PFSK-1 (cell line): ENCODE measurements around the gene EHD2.

ENCODE experiments used
- FOXP2 ChIP-seq: optimal IDR thresholded peaks from 2 replicates; pipeline ENCODE3; 2011; ENCODE audit warnings: borderline replicate concordance, control low read depth, inconsistent platforms; ENCODE audit not compliant: insufficient read depth; ENCODE audit errors: extremely low read length, extremely low read depth
- POLR2AphosphoS5 ChIP-seq: IDR thresholded peaks from 2 replicates; pipeline ENCODE4 v1.6.1; 2012; ENCODE audit warnings: low read depth, mild to moderate bottlenecking, control low read depth, low read length, moderate library complexity
- SIN3A ChIP-seq: IDR thresholded peaks from 2 replicates; pipeline ENCODE4 v1.6.1; 2012; ENCODE audit warnings: mild to moderate bottlenecking, low read length, moderate library complexity, borderline replicate concordance; ENCODE audit not compliant: insufficient read depth
- TAF1 ChIP-seq: IDR thresholded peaks from 2 replicates; pipeline ENCODE4 v1.6.1; 2012; ENCODE audit warnings: low read length, control low read depth, borderline replicate concordance; ENCODE audit not compliant: insufficient read depth
- TF ChIP-seq, protein P1 (sequence below), 2 experiments: IDR thresholded peaks; 2 replicates each; pipeline versions ENCODE4 v1.6.1 to v1.8.0; 2011 to 2012; ENCODE audit warnings: low read depth in 2 of 2, low read length in 2 of 2, control low read depth in 1 of 2, inconsistent platforms in 1 of 2, mild to moderate bottlenecking in 1 of 2, moderate library complexity in 1 of 2; ENCODE audit not compliant: insufficient read depth in 1 of 2

The EHD2 gene

GRCh38 chr19:47762615-47763308, 49.5 kb downstream of the EHD2 start:
- TF ChIP-seq FOXP2 (peak; percentile 57), TAF1 (0 out of 2 replicates have a peak, but pooled peaks have one; percentile 33), POLR2AphosphoS5 (no peak), SIN3A (no peak)
- TF ChIP-seq, protein P1, sequence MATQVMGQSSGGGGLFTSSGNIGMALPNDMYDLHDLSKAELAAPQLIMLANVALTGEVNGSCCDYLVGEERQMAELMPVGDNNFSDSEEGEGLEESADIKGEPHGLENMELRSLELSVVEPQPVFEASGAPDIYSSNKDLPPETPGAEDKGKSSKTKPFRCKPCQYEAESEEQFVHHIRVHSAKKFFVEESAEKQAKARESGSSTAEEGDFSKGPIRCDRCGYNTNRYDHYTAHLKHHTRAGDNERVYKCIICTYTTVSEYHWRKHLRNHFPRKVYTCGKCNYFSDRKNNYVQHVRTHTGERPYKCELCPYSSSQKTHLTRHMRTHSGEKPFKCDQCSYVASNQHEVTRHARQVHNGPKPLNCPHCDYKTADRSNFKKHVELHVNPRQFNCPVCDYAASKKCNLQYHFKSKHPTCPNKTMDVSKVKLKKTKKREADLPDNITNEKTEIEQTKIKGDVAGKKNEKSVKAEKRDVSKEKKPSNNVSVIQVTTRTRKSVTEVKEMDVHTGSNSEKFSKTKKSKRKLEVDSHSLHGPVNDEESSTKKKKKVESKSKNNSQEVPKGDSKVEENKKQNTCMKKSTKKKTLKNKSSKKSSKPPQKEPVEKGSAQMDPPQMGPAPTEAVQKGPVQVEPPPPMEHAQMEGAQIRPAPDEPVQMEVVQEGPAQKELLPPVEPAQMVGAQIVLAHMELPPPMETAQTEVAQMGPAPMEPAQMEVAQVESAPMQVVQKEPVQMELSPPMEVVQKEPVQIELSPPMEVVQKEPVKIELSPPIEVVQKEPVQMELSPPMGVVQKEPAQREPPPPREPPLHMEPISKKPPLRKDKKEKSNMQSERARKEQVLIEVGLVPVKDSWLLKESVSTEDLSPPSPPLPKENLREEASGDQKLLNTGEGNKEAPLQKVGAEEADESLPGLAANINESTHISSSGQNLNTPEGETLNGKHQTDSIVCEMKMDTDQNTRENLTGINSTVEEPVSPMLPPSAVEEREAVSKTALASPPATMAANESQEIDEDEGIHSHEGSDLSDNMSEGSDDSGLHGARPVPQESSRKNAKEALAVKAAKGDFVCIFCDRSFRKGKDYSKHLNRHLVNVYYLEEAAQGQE (IDR thresholded peaks at IDR 0.05; ENCODE audit: insufficient read depth in 1 of 2, low read depth in 2 of 2, low read length in 2 of 2) = no peak

DNA sequence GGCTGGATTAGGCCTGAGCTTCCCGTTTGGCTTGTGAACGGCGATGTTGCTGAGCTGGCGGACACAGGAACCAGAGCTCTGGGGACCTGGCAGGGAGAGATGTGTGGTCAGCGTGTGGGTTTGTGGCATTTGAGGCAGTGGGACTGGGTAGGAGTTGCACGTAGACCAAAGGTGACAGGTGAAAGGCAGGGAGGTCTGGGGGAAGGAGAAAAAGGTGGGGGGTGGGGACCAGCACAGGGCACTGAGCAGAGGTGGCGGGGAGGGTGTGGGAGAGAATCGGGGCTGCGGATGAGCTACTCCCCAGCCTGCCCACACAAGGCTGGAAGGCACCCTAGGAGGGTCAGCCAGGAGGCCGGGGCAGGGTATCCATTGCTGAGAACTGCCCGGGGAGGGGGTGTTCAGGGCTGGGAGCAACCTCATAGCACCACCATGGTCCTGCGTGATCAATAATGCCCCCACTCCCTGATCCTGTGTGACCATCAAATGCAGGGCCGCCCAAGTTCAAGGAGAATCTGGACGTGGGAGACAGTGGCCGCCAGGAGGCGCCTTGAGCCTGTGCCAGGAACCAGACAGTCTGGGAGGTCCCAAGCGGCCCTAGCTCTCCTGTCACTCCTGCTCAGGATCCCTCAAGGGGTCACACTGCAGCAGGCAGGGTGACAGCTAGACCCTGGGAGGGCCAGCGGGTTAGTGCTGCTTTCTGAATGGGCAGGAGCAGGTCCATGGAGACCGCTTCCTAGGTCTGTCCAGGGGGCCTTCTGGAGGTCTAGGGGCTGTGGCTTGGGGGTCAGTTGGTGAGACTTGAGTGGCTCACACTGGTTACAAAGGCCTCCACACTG, 52.5 kb downstream of the EHD2 start:
- TF ChIP-seq POLR2AphosphoS5 (no peak), SIN3A (no peak), TAF1 (no peak), FOXP2 (no peak)
- TF ChIP-seq, protein P1 (IDR thresholded peaks at IDR 0.05; ENCODE audit: insufficient read depth in 1 of 2, low read depth in 2 of 2, low read length in 2 of 2) = no peak

- TF ChIP-seq TAF1 (no peak), POLR2AphosphoS5 (no peak), FOXP2 (no peak), SIN3A (no peak)
- TF ChIP-seq, protein P1 (IDR thresholded peaks at IDR 0.05; ENCODE audit: insufficient read depth in 1 of 2, low read depth in 2 of 2, low read length in 2 of 2) = no peak
Measured at GRCh38 chr19:47766359-47766620, 53.1 kb downstream of the EHD2 start.

GRCh38 chr19:47766670-47767069, 53.4 kb downstream of the EHD2 start:
- TF ChIP-seq TAF1 = no peak
- no peak for TF ChIP-seq POLR2AphosphoS5
- TF ChIP-seq, protein P1 (IDR thresholded peaks at IDR 0.05; ENCODE audit: insufficient read depth in 1 of 2, low read depth in 2 of 2, low read length in 2 of 2) = no peak
- no peak for TF ChIP-seq FOXP2
- TF ChIP-seq SIN3A = no peak
